Suprapubic skin (tissue), 4 donors: ENCODE data around the gene CHRFAM7A.
"Not testable (repeated sequence)": the region's sequence is repeated elsewhere in the genome, so short reads cannot be mapped to it uniquely, and the experiment has no call there.

ENCODE experiments used
- POLR2A ChIP-seq, 2 donors: fragments of 450-650 bp; IDR thresholded peaks; one replicate each; pipeline ENCODE4 v1.6.1; 2017; ENCODE audit warnings: antibody characterized with exemption in 2 of 2, mild to moderate bottlenecking in 2 of 2, moderate library complexity in 2 of 2
- POLR2AphosphoS5 ChIP-seq, 3 donors: sonication (generic); formaldehyde crosslinking; IDR thresholded peaks; one replicate each; pipeline ENCODE4 v1.6.1; 2017; ENCODE audit warnings: antibody characterized with exemption in 3 of 3
- TF ChIP-seq, protein P1 (sequence below), 2 donors: fragments of 200-600 bp in 1 of 2; fragments of 450-650 bp in 1 of 2; sonication (generic) in 1 of 2; IDR thresholded peaks; one replicate each; pipeline ENCODE4 v1.5.1; 2016 to 2019; ENCODE audit warnings: antibody characterized with exemption in 2 of 2, mild to moderate bottlenecking in 1 of 2, moderate library complexity in 1 of 2

DNA sequence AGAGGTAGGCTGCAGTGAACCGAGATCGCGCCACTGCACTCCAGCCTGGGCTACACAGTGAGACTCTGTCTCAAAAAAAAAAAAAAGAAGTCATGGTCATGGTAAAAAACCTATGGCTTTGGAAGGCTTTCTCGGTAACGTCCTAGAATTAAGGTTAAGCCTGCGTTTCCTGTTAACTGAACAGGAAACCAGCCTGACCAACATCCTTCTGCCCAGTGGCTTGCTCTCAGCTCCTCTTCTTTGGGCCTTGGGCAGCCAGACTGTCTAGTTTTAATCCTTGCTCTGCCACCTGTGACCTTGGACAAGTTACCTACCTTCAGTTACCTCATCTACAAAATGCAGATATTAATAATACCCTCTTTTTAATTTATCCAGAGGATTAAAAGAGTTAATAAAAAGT is 27.4 kb upstream of the CHRFAM7A start:
- TF ChIP-seq, protein P1, sequence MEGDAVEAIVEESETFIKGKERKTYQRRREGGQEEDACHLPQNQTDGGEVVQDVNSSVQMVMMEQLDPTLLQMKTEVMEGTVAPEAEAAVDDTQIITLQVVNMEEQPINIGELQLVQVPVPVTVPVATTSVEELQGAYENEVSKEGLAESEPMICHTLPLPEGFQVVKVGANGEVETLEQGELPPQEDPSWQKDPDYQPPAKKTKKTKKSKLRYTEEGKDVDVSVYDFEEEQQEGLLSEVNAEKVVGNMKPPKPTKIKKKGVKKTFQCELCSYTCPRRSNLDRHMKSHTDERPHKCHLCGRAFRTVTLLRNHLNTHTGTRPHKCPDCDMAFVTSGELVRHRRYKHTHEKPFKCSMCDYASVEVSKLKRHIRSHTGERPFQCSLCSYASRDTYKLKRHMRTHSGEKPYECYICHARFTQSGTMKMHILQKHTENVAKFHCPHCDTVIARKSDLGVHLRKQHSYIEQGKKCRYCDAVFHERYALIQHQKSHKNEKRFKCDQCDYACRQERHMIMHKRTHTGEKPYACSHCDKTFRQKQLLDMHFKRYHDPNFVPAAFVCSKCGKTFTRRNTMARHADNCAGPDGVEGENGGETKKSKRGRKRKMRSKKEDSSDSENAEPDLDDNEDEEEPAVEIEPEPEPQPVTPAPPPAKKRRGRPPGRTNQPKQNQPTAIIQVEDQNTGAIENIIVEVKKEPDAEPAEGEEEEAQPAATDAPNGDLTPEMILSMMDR (IDR thresholded peaks at IDR 0.05): not testable (repeated sequence)
- TF ChIP-seq POLR2A, POLR2AphosphoS5 (IDR thresholded peaks at IDR 0.05): not testable (repeated sequence)
